C4-2B (cell line): ENCODE data around the gene ASCC2.

Experiments used
- ZFX ChIP-seq: fragments of 450-650 bp; IDR thresholded peaks from 2 replicates; pipeline ENCODE4 v1.6.1; 2017
- TF ChIP-seq, protein P1 (sequence below): fragments of 450-650 bp; conservative IDR thresholded peaks from 2 replicates; pipeline ENCODE4 v1.5.1; 2017; ENCODE audit warnings: mild to moderate bottlenecking

DNA sequence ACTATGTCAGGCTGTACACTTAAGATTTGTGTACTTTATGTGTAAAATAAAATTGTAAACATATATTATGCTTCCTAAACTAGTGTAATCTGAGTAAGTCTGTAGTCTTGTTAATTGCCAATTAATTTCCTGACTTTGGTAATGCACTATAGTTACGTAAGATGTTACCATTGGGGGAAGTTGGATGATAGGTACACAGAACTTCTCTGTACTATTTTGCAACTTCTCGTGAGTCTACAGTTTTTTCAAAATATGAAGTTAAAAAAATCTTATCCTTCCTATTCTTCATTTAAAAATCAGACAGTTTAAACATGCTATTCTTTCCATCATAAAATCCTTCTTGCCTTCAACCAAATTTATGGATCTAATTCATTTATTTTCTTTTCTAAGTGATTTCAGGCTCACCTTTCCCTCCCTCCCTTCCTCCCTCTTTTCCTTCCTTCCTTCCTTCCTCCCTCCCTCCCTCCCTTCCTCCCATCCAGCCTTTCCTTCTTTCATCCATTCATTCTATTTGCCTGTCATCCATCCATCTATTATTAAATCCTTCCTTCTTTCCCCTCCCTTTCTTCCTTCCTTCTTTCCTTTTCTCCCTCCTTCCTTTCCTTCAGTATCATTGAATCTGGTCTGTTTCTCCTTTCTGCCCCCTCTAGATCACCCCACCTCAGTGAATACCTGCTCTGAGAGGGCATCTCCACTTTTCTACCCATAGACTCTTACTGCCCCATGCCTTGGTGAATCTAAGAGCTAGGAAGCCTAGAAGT is 22.1 kb upstream of the ASCC2 start:
- TF ChIP-seq, protein P1, sequence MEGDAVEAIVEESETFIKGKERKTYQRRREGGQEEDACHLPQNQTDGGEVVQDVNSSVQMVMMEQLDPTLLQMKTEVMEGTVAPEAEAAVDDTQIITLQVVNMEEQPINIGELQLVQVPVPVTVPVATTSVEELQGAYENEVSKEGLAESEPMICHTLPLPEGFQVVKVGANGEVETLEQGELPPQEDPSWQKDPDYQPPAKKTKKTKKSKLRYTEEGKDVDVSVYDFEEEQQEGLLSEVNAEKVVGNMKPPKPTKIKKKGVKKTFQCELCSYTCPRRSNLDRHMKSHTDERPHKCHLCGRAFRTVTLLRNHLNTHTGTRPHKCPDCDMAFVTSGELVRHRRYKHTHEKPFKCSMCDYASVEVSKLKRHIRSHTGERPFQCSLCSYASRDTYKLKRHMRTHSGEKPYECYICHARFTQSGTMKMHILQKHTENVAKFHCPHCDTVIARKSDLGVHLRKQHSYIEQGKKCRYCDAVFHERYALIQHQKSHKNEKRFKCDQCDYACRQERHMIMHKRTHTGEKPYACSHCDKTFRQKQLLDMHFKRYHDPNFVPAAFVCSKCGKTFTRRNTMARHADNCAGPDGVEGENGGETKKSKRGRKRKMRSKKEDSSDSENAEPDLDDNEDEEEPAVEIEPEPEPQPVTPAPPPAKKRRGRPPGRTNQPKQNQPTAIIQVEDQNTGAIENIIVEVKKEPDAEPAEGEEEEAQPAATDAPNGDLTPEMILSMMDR: no peak
- TF ChIP-seq ZFX: no peak
